GM11168 (cell line): Measurements from ENCODE around the gene OR10A3.

Source experiments
- in situ Hi-C: fragments of 300-500 bp; cut with MboI; formaldehyde crosslinking; loops from one replicate; pipeline ENCODE4 v1.12.0; 2022; ENCODE audit warnings: low sequenced_read_pairs; ENCODE audit not compliant: unreplicated experiment

OR10A3 gene

DNA sequence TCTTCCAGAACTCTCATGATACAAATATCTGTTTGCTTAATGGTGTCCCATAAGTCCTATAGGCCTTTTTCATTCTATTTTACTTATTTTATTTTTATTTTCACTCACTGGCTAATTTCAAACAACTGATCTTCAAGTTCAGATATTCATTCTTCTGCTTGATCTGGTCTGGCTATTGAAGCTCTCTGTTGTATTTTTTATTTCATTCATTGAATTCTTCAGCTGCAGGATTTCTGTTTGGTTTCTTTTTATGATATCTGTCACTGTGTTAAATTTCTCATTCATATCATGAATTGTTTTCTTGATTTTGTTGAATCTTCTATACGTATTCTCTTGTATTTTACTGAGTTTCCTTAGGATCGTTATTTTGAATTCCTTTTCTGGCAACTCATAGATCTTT is 2.6 kb upstream of the OR10A3 start:
- in situ Hi-C loops: no loop called here

DNA sequence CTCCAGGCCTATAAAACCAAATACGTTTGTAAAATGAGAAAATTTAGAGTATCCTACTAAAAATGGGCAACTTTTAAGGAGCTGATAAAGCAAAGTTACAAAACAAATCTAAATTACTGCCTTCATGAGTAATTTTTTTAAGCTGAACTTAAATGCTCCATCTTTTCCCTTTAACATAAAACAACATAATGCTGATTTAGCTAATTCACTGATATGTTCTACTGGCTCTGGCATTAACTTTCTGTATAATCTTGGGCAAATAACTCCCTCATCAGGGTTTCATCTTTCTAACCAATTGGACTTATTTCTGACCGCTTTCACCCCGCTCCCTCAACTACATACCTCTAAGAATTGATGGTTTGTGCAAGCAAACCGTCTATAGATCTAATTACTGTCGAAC is 362 bp downstream of the OR10A3 start:
- in situ Hi-C loops: no loop called here

DNA sequence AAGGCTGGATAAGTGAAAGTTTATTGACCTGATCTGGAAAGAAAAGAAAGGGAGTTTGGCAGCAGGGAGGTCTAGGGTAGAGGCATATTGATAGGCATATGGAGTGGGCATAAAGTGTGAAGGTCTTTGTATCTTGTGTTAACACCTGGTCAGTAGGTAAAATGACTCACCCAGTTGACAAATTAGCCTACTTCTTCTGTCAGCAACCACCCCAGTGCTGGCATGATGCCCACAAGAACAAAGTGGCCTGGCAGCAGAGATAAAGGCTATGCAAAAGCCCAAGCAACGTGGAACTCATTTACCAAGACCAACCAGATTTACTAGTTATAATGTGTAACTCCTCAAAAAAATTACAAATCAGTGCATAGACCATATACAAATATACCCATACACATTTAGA is 4.9 kb downstream of the OR10A3 start:
- in situ Hi-C loops: no loop called here

DNA sequence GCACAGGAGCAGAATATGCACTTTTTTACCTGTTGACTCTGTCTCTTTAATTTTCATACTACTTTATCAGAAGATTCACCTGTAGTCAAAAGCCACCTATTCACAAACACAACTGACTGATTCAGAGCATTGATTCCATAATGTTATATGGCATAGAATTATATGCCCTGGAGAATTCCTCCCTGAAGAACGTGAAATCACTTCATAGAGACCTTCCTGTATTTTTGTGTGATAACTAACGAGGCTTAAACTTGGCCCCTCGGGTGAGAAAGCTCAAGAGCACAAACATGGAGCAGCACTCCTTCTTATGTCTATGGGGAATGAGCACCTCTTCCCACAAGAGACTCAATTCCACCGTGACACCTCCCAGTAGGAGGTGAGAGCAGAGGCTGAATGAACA is 10.3 kb downstream of the OR10A3 start, which contains the start of gene OR10A6:
Gene OR10A6, minus strand, starts transcription at position 101 of the 400 bp plus-strand sequence. CDS start 2,606 bp downstream, outside the sequence.
- in situ Hi-C loops: no loop called here

- in situ Hi-C loops: no loop called here
These were observed 13.9 kb downstream of the OR10A3 start for GRCh38 chr11:7927635-7928034.

DNA sequence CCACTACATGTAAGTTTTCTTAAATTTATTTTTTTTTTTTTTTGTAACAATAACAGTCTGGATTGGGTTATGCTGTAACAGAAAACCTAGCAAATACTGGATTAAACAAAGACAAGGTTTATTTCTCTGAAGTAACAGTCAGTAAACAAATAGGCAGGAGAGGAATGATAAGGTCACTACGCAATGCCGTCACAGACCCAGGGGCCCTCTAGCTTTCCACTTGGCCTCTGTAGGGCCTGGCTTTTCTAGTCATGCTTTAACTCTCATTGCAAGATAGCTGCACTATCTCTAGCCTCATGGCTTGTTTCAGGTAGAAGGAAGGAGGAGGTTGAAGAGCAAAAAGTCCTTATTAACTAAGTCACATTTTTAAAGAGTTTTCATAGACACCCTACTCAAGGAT is 17.0 kb downstream of the OR10A3 start:
- in situ Hi-C loops: no loop called here

DNA sequence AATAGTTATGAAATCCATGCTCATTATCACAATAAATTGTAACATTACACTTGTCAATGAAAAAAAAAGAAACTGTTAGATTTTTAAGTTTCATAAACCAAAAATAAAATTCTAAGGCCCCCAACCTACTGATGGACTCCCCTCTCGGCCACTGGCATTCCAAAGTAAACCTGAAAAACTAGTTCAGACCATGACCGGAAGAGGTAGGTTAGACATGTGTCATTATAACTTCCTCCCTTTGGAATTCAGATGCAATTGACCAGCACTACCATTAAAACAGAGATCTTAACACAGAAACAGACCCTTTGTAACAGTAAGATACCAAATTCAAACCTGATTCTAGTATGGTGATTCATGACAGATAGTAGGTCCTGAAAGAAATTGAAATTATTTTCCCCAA is 23.4 kb downstream of the OR10A3 start:
- in situ Hi-C loops: no loop called here

- in situ Hi-C loops: no loop called here
These were observed 30.5 kb downstream of the OR10A3 start for GRCh38 chr11:7911011-7911410.

DNA sequence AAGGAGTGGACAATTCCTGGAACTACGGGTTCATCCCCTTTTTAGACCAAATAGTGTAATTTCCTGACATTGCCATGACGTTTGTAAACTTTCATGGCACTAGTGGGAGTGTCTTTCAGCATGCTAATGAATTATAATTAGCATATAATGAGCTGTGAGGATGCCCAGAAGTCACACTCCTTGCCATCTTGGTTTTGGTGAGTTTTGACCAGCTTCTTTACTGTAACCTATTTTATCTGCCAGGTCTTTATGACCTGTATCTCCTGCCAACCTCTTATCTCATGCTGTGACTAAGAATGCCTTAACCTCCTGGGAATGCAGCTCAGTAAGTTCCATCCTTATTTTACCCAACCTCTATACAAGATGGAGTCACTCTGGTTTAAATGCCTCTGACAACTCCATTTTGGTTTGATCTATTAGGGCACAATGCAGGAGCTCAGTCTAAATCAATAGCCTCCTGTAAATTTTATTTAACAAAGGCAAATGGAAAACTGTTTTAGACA is 31.2 kb downstream of the OR10A3 start:
- in situ Hi-C loops: no loop called here

- in situ Hi-C loops: loop anchor here (5.0 kb wide), 1 partner anchor 193 kb away; no protein-coding TSS in a partner anchor
These were observed 31.8 kb downstream of the OR10A3 start for GRCh38 chr11:7909585-7910285.

DNA sequence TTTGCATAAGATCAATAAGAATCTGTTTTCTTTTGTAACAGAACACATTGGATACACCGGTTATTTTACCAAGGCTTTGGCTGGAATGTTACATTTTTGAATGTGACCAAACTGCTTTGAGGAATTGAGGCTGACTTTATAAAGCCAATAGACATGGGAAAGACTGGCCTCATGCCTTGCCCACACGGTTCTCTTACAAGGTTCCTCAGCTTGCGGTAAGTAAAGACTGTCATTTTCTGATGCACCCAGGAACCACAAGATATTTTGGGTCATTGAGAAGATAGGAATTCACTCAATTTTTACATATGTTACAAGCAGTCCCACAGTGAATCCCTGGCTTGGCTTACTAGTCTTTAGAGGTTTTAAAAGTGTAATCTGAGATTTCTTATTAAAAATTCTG is 34.4 kb downstream of the OR10A3 start:
- in situ Hi-C loops: loop anchor here (5.0 kb wide), 1 partner anchor 195 kb away; no protein-coding TSS in a partner anchor

DNA sequence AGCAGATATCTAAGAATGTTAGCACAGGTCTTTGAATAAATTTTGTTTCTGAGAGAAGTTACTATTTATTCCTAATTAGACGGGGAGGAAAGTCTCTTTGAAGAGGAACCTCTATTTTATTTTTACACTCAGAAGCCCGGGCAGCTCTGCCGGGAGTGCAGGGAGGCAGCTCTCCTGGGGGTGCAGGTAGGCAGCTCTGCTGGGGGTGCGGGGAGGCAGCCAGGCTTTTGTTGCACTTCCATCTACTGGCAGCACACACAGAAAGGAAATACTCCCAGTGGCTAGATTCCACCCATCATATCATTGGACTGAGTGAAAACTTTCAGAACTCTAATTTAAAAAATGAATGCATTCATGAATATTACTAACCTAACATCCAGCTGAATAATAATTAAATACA is 35.0 kb downstream of the OR10A3 start:
- in situ Hi-C loops: loop anchor here (5.0 kb wide), 1 partner anchor 196 kb away; no protein-coding TSS in a partner anchor

DNA sequence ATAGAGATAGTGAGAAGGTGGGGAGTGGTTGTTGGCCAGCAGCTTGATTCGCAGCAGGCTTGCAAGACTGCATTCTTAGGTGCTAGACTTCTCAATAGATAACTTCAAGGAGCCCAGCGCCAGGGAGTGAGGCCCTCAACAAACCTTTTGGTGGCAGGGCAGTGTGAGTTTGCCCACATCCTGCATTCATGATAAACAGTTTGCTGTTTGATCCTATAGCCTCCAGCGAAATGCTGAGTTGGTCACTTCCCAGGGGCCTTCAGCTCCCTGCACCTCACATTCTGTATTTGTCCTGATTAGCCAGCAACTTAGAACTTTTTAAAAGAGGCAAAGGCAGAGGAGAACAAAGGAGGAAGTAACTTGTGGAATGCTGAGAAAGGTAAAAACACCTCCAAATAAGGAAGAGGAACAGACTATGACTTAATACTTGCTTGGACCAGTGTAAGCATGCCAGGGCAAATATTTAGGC is 35.5 kb downstream of the OR10A3 start:
- in situ Hi-C loops: loop anchor here (5.0 kb wide), 1 partner anchor 196 kb away; no protein-coding TSS in a partner anchor

GRCh38 chr11:7905549-7905948 is 36.0 kb downstream of the OR10A3 start:
- in situ Hi-C loops: loop anchor here (5.0 kb wide), 1 partner anchor 197 kb away; no protein-coding TSS in a partner anchor

- in situ Hi-C loops: loop anchor here (5.0 kb wide), 1 partner anchor 197 kb away; no protein-coding TSS in a partner anchor
These were observed 36.6 kb downstream of the OR10A3 start for GRCh38 chr11:7904917-7905316.

GRCh38 chr11:7903940-7904339 is 37.6 kb downstream of the OR10A3 start:
- in situ Hi-C loops: no loop called here

GRCh38 chr11:7901319-7901854 is 40.1 kb downstream of the OR10A3 start:
- in situ Hi-C loops: no loop called here

DNA sequence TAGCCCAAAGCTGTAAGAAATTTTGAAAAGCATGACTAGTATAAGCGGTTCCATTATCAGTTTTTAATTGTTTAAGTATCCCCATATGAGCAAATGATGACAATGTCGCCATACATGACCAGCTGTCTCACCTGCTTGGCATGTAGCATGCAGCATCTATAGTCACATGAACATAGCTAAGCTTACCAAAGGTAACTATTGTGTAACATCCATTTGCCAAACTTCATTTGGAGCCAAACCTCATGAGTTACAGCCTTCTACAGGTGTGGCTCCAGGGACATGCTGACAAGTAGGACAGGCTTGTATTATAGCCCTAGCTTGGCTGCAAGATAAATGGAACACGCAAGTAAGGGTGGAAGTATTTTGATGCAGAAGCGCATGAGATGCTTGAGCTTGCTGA is 40.8 kb downstream of the OR10A3 start:
- in situ Hi-C loops: no loop called here

DNA sequence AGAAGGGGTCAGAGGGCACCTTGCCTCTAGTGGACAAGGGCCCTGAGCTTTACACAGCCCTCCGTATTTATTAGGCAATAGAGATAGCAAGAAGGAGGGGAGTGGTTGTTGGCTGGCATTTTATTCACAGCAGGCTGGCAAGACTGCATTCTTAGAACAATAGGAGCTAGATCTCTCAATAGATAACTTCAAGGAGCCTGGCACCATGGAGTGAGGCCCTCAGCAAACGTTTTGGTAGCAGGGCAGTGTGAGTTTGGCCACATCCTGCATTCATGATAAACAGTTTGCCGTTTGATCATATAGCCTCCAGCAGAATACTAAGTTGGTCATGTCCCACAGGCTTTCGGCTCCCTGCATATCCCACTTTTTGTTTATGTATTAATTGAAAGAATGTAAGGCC is 42.1 kb downstream of the OR10A3 start:
- in situ Hi-C loops: no loop called here

- in situ Hi-C loops: no loop called here
These were observed 42.7 kb downstream of the OR10A3 start for GRCh38 chr11:7898666-7899283.
